Astrocyte (in vitro differentiated cells and primary cell): ENCODE measurements around the gene MIF. TPM values are rescaled to one million over a fixed set of nuclear protein-coding genes. Genes with fewer than 3 reads are reported as not detected.

ENCODE experiments used
- DNase-seq: peaks from one replicate; pipeline ENCODE4 v3.0.0-alpha.2; 2010; ENCODE audit warnings: low read depth
- FAIRE-seq: peaks from 2 replicates; lab custom pipeline; 2011; peaks lifted over from hg19 to GRCh38; lab: Jason Lieb, UNC
- H2AFZ ChIP-seq: 2 replicates; pipeline ENCODE4 v1.6.0; 2012; ENCODE audit warnings: low read depth, low read length, inconsistent platforms
- H3K27ac ChIP-seq: 2 replicates; pipeline ENCODE4 v1.5.1; 2011; ENCODE audit warnings: low read depth, low read length, inconsistent platforms
- H3K27me3 ChIP-seq: 2 replicates; pipeline ENCODE4 v1.6.0; 2011; ENCODE audit warnings: low read length, inconsistent platforms; ENCODE audit not compliant: insufficient read depth
- H3K36me3 ChIP-seq: 2 replicates; pipeline ENCODE4 v1.5.1; 2011; ENCODE audit warnings: low read length, inconsistent platforms; ENCODE audit not compliant: insufficient read depth
- H3K4me1 ChIP-seq: 2 replicates; pipeline ENCODE4 v1.5.1; 2011; ENCODE audit warnings: low read length, inconsistent platforms; ENCODE audit not compliant: insufficient read depth
- H3K4me2 ChIP-seq: 2 replicates; pipeline ENCODE4 v1.6.0; 2012; ENCODE audit warnings: low read length, inconsistent platforms
- H3K4me3 ChIP-seq: 2 replicates; pipeline ENCODE4 v1.5.1; 2011; ENCODE audit warnings: low read depth, mild to moderate bottlenecking, low read length, inconsistent platforms; ENCODE audit not compliant: insufficient read depth
- H3K79me2 ChIP-seq: 2 replicates; pipeline ENCODE4 v1.6.0; 2012; ENCODE audit warnings: mild to moderate bottlenecking, low read length, inconsistent platforms; ENCODE audit not compliant: insufficient read depth
- H3K9ac ChIP-seq: 2 replicates; pipeline ENCODE4 v1.6.0; 2012; ENCODE audit warnings: mild to moderate bottlenecking, low read length, inconsistent platforms
- H3K9me3 ChIP-seq: 2 replicates; pipeline ENCODE4 v1.5.1; 2012; ENCODE audit warnings: low read depth, mild to moderate bottlenecking, low read length, inconsistent platforms; ENCODE audit not compliant: insufficient read depth
- H4K20me1 ChIP-seq: 2 replicates; pipeline ENCODE4 v1.6.0; 2012; ENCODE audit warnings: low read length, inconsistent platforms; ENCODE audit not compliant: insufficient read depth
- H3K27ac Mint-ChIP-seq: one replicate; pipeline ENCODE4 v1.8.0; 2021; ENCODE audit warnings: mild to moderate bottlenecking, mixed read lengths; ENCODE audit not compliant: unreplicated experiment
- H3K27me3 Mint-ChIP-seq: one replicate; pipeline ENCODE4 v1.8.0; 2021; ENCODE audit warnings: low read depth, mixed read lengths; ENCODE audit not compliant: unreplicated experiment
- H3K36me3 Mint-ChIP-seq: one replicate; pipeline ENCODE4 v1.8.0; 2021; ENCODE audit warnings: low read depth, mixed read lengths; ENCODE audit not compliant: unreplicated experiment
- H3K4me1 Mint-ChIP-seq: one replicate; pipeline ENCODE4 v1.8.0; 2021; ENCODE audit warnings: low read depth, mixed read lengths; ENCODE audit not compliant: unreplicated experiment
- H3K4me3 Mint-ChIP-seq: one replicate; pipeline ENCODE4 v1.8.0; 2021; ENCODE audit warnings: mild to moderate bottlenecking, moderate library complexity, mixed read lengths; ENCODE audit not compliant: unreplicated experiment
- H3K9me3 Mint-ChIP-seq: one replicate; pipeline ENCODE4 v1.8.0; 2021; ENCODE audit warnings: mild to moderate bottlenecking, mixed read lengths; ENCODE audit not compliant: unreplicated experiment
- CTCF ChIP-seq: IDR thresholded peaks from 2 replicates; pipeline ENCODE4 v1.5.1; 2011; ENCODE audit warnings: low read depth, mild to moderate bottlenecking, inconsistent platforms, low read length, moderate library complexity; ENCODE audit not compliant: insufficient read depth
- EZH2 ChIP-seq: IDR thresholded peaks from 2 replicates; pipeline ENCODE4 v1.6.1; 2012; ENCODE audit warnings: mild to moderate bottlenecking, low read length, inconsistent platforms; ENCODE audit not compliant: insufficient read depth
- total RNA-seq: library from RNA; stranded (reverse); gene quantifications from 2 replicates; pipeline ENCODE4 v1.2.1, GENCODE V29; 2021

Gene MIF
- total RNA-seq, 1 donor from 2014 or later: 906 TPM

- H3K9me3 ChIP-seq: peaks cover 6% of the 10 kb centered on the region
- DNase-seq (no peak), FAIRE-seq (no peak)
- H3K27me3 ChIP-seq: no peaks in the 10 kb centered on the region
- H3K9ac ChIP-seq: no peak overlapping the region
- no peak overlapping the region for H3K4me3 ChIP-seq
- no peak for TF ChIP-seq EZH2
- no peak for TF ChIP-seq CTCF
- no peaks in the 10 kb centered on the region for H3K27me3 Mint-ChIP-seq
- no peak overlapping the region for H2AFZ ChIP-seq
- no peak overlapping the region for H3K27ac ChIP-seq
- no peak overlapping the region for H3K4me2 ChIP-seq
- peaks cover 6% of the 10 kb centered on the region for H3K4me1 Mint-ChIP-seq
- H3K36me3 Mint-ChIP-seq: peaks cover 24% of the 10 kb centered on the region
- H3K9me3 Mint-ChIP-seq: peaks cover 18% of the 10 kb centered on the region
- H3K4me3 Mint-ChIP-seq: no peak overlapping the region
- no peaks in the 10 kb centered on the region for H3K79me2 ChIP-seq
- H3K27ac Mint-ChIP-seq: no peak overlapping the region
- peaks cover 25% of the 10 kb centered on the region for H3K36me3 ChIP-seq
- peaks cover 8% of the 10 kb centered on the region for H4K20me1 ChIP-seq
- H3K4me1 ChIP-seq: peaks cover 4% of the 10 kb centered on the region
These were observed 28.7 kb downstream of the MIF start for GRCh38 chr22:23922921-23923320.

GRCh38 chr22:23925020-23925606 is 30.9 kb downstream of the MIF start:
- H3K4me1 Mint-ChIP-seq: peaks cover 2% of the 10 kb centered on the region
- DNase-seq: no peak
- Histone ChIP-seq H2AFZ (no peak overlapping the region), H3K27me3 (no peaks in the 10 kb centered on the region), H4K20me1 (peaks cover 15% of the 10 kb centered on the region), H3K79me2 (no peaks in the 10 kb centered on the region), H3K4me2 (no peak overlapping the region), H3K4me1 (no peaks in the 10 kb centered on the region), H3K27ac (no peak overlapping the region), H3K4me3 (no peak overlapping the region), H3K9me3 (peaks cover 6% of the 10 kb centered on the region), H3K36me3 (peaks cover 25% of the 10 kb centered on the region), H3K9ac (no peak overlapping the region)
- H3K4me3 Mint-ChIP-seq: no peak overlapping the region
- H3K9me3 Mint-ChIP-seq: peaks cover 22% of the 10 kb centered on the region
- H3K27ac Mint-ChIP-seq: no peak overlapping the region
- no peak for TF ChIP-seq CTCF
- TF ChIP-seq EZH2: no peak
- H3K27me3 Mint-ChIP-seq: no peaks in the 10 kb centered on the region
- FAIRE-seq: no peak
- peaks cover 31% of the 10 kb centered on the region for H3K36me3 Mint-ChIP-seq

- FAIRE-seq: no peak
- no peaks in the 10 kb centered on the region for H3K79me2 ChIP-seq
- H3K4me3 Mint-ChIP-seq: no peak overlapping the region
These were observed 32.4 kb downstream of the MIF start for GRCh38 chr22:23926561-23926960.

More at GRCh38 chr22:23926561-23926960, 32.4 kb downstream of the MIF start:
- TF ChIP-seq CTCF (no peak), EZH2 (no peak)
- Mint-ChIP-seq H3K4me1 (peaks cover under 1% of the 10 kb centered on the region), H3K36me3 (peaks cover 33% of the 10 kb centered on the region), H3K9me3 (peaks cover 24% of the 10 kb centered on the region), H3K27me3 (no peaks in the 10 kb centered on the region), H3K27ac (no peak overlapping the region)
- no peaks in the 10 kb centered on the region for H3K4me1 ChIP-seq
- peaks cover 15% of the 10 kb centered on the region for H4K20me1 ChIP-seq
- H3K9ac ChIP-seq: no peak overlapping the region
- peaks cover 6% of the 10 kb centered on the region for H3K9me3 ChIP-seq
- H3K27ac ChIP-seq: no peak overlapping the region
- H3K36me3 ChIP-seq: peaks cover 25% of the 10 kb centered on the region
- no peak for DNase-seq
- H3K4me2 ChIP-seq: no peak overlapping the region
- H3K27me3 ChIP-seq: no peaks in the 10 kb centered on the region
- no peak overlapping the region for H2AFZ ChIP-seq
- no peak overlapping the region for H3K4me3 ChIP-seq
